ENCODE data around the gene SLC24A3.

Gene SLC24A3

DNA sequence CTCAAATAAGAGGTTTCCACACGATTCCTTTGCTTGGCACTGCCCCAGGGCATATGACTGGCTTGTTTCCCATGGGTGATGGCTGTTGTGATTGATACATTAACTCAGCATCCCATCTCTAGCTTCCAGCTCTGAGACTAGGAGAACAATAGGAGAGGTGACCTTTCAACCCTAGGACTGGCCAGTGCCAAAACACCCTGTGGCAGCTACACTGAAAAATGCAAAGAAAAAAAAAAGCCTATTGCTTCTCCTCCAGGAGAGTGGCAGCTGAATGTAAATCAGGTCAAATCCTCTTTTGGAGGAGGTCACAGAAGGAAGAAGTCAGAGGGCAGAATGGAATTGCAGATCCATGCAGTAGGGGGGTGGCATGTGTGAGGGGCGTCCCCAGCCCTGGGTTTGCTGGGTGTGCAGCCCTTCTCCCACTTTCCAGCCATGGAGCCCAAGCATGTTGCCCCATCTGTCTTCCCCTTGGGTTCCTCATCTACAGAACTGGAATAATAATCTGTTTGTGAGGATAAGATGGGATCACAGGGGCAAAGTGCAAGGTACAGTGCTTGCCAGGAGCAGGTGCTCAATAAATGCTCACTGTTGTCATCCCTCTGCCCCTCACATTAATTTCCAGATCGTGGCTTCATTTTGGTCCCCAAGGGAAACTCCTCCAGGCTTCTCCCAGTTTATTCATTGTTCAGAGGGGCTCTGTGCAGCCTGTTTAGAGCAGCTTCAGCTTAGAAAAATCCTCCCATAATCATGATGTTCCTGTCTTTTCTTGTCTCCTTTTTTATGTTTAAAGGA lies 300.6 kb downstream of the SLC24A3 start:
- DNase-seq: no peak

DNA sequence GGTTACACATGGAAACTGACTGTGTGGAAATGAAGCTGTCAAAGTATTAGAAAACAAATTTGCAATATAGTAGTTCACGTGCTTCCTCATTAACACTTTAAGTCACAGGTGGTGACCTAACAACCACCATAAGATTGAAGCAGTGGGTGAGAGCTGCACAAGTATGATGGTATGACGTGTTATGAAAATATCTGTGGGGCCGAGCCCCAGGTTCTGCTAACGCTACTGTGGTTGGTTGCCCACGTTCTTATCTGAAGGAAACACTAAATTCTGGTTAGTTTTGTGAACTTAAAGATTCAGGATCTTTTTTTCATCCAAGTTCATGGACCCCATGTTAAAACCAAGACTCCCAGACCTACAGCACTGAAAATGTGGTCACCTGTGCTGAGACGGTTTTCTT lies 302.6 kb downstream of the SLC24A3 start:
- DNase-seq: no peak

DNA sequence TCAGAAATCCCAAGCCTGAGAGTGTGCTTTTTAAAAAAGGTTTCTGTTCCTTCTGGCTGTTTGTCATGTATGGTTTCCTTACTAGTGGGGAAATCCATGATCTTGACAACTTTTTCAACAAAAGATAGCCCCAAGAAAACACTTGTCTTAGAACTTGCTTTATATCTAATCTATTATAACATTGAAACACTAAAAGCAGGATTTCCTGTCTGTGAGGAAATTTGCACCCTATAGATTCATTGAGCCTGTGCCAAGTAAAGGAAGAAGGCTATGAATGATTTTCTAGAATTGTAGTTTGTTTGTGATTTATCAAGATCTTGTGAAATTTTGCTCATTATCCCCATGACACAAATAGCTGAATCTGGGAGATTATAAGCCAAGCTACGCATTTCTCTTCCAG lies 307.0 kb downstream of the SLC24A3 start:
- no peak for DNase-seq

DNA sequence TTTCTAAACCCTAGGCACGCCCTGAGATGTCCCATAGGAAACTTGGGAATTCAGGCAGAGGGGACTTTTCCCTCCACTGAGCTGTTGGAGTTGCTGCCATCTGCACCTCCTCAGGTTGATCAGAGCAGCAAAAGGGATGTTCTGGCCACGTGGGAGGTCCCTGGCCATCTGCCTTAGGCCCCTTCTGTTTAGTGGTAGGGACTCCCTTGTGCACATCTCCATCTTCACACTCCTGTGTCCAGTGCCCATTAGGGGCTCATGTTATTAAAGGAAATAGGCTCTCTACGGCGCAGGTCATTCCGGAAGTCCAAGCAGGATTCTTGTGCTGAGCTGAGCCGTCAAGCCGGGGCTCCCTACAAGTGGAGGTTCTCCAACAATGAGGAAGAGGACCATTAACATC lies 307.8 kb downstream of the SLC24A3 start:
- no peak for DNase-seq

DNA sequence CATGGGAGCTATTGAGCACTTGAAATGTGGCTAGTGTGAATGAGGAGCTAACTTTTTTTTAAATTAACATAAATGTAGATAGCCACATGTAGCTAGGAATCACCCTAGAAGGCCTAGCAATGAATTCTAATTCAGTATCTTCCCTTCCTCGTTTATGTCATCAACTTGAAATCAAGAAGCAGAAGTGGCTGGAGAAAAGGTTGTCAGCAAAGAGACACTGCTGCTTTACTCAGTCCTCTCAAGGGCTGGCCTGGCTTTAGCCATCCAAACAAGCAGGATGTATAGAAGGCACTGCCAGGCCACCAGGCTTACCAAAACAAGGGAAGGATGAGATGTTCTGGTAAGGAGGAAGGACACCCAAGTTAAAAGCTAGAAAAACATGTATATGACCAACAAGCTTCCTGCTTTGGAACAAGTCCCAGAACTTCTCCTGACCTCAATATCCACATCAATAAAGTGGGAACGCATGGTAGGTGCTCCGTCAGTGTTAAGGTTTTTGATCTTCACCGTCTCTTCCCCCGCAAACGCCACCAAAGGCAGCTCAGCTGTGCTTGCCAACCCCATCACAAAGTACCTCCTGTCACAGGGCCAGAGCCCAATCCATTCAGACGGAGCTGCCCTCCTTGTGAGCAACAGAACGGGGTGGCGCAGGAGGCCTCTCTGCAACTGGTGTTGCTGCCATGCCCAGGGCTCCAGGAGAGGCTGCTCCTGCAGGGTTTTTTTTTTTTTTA lies 309.8 kb downstream of the SLC24A3 start:
- no peak for DNase-seq

DNA sequence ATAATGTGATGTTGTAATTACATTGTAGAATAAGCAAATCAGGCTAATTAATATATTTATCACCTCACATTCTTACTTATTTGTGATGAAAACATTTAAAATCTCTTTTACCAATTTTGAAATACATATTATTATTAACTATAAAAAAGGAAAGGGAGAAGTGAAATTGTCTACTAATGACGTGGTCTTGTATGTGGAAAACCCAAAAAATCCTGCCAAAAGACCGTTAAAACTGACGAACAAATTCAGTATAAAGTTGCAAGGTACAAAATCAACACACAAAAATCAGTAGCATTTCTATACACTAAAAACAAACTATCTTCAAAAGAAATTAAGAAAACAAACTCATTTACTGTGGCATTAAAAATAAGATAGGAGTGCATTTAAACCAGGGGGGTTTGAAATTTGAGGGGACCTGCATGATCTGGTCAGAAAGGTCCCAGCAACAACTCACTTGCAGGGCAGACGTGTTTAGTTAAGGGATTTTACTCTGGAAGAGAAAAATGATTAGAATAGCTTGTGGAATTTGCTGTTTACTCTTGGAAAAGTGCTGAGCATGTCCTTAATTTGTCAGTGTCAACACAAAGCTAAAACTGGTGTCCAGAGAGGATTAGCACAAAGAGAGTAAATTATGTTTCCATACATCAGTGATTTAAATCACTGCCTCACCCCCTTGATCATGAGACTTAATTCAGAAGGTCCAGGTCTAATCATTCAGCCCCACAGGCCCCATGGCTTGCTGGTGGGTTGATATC lies 310.6 kb downstream of the SLC24A3 start:
- no peak for DNase-seq

DNA sequence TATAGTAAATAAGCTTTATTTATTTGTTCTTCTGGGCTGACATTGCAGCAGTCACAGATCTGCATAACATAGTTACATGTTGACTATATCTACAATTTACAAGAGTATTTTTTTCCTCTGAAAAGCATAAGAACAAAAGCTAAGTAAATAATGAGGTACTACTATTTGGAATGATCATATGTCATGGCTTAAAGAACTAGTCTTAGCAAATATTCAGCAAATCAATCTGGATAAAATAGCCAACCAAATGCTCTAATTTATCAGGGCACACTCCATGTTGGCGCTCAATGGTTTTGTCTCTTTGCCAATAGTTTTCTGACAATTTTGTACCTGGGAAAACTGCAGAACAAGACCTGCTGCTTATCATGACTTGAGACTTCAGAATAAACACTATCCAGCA lies 312.2 kb downstream of the SLC24A3 start:
- DNase-seq: no peak

DNA sequence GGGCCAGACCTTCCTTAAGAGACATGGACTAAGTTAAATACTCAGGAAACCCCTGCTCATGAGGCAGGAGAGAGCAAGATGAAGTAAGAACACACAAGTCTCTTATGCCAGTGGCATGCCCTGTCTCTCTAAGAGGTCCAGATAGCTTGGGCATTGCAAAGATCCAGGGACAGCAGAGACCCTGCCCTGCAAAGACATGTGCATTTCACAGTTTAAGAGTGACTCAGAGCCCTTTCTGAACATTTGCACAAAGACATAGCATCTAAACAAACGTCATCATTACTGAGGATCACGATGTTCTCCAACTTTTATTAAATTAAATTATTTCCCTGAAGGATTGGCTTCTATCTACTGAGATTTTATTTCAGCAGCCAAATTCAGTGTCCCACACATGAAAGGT lies 315.1 kb downstream of the SLC24A3 start:
- DNase-seq: no peak

DNA sequence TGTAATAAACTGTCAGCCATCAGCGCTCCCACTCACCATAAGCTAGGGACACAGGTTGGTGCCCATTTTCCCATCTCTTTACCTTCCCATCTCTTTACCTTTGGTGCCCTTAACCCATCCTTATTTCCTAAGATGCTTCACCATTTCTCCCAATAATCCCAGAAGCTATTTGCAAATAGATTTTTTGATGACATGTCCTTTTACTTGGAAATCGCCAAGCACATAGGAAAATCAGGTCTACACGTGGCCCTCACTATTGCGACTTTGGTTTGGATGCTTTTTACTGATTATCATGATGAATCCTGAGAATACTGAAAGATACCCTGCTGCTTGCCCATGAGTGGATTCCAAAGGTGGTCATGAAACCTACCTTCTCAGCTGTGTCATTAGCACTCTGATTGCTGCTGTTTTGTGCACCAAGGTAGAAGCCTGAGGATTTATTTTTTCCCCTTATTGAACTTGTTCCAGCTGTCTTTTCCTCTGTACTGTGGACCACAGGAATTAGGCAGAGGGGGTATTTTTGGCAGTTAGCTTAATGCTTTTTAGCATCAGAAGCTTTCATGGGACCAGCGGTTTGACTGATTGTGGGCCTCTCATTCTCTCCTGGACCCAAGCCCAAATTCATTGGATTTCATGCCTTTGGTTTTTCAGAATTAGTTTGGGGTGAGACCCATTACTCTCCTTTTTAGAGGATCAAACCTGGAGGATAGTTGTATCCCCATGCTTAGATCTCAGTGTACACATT lies 316.0 kb downstream of the SLC24A3 start:
- DNase-seq: no peak

DNA sequence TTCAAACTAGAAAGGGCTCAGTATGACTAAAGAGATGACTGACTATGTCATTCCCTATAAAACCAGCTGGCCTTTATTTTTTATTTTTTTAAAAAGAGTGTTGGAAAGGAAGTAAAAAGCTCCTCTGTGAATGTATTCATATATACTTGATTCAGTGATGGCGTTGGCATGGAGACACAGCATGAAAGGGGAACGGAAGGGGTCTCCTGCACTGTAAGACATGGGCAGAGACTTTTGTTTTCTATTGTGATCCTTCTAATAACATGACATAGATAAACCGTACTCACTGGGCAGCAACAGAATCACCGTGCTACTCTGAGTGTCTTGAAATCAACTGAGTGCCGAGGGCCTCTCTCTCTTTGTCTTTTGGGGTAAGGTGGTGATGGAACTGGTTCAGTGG lies 317.6 kb downstream of the SLC24A3 start:
- DNase-seq: no peak

DNA sequence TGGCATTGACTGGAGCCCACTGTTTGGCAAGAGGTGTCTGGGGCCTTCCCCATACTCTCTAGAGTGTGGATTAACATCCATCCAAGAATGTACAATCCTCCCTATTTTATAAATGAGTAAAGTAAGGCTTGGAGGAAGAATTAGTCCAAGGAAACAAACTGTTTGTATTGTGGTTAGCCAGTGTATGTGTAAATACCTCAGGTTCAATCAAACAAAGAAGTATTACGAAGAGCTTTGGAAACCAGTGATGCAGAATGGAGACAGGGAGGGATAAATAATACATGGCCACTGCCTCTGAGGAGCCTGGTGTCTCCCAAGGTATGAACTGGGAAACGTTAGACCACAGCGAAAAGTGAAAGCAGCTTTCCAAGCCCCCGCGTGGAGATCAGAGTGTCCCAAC lies 319.0 kb downstream of the SLC24A3 start:
- no peak for DNase-seq

DNA sequence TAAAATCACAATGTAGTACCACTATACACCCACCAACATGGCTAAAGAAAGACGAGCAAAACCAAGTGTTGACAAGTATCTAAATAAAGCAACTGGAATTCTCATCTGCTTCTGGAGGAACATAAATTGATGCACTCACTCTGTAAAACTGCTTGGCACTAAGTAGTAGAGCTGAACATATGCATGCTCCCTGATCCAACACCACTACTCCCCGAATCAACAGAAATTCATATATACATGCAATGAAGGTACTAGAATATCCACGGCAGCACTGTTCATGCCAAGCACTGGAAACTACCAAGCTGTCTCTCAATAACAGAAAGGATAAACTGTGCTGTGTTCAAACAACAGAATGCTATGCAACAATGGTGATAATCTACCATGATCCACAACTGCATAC lies 326.1 kb downstream of the SLC24A3 start:
- DNase-seq: no peak

DNA sequence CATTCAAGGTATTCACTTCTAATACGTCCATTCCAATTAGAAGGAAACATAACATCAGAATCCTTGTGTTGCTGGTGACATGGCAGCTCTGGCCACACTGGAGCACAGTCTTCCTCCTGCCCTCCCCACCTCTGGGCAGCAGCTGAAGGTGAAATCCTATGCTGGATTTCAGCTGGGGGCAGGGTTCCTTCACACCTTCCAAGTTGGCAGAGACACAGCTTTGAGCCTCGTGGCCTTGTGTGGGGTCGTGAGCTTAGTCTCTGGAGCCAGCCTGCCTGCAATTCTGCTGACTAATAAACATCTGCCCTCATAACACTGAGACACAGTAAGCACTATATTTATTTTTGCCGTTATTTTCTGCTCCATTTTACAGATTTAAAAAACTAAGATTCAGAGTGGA lies 326.7 kb downstream of the SLC24A3 start:
- DNase-seq: no peak

DNA sequence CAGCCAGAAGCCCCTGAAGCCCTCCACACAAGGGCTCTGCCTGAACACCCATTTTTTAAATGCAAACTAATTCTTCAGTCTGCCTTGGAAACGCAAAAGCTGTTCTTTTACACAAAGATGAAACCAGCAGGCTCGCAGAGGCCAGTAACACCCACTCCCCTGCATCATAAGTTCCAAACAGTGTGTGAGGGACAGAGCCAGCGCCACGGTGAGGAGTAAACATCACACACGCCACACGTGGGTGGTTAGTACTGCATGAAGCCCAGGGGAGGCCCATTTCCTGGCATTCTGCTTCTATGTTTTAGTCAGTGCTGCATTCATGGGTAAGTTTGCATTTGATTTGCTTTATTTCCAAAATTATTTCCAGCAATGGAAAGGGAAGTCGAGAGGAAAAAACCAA lies 327.9 kb downstream of the SLC24A3 start:
- DNase-seq: peak in 1 of 2 donors; percentile 31

DNA sequence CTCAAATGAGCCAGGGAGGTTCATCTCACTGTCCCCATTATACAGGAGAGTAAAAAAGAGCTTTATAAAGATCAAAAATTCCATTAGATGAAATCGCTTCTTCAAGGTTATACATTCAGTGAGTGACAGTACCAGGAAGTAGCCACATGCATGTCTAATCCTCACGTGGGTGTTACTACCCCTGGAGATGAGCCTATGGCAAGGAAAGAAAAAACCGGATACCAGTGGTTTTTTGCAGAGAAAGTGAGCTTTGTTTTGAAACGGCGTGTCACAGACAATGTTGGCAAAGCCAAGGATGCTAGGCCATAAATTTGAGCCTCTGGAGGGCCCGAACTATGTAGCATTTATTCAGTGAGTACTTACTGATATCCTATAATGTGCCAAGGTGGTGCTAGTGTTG lies 330.7 kb downstream of the SLC24A3 start:
- DNase-seq: no peak

DNA sequence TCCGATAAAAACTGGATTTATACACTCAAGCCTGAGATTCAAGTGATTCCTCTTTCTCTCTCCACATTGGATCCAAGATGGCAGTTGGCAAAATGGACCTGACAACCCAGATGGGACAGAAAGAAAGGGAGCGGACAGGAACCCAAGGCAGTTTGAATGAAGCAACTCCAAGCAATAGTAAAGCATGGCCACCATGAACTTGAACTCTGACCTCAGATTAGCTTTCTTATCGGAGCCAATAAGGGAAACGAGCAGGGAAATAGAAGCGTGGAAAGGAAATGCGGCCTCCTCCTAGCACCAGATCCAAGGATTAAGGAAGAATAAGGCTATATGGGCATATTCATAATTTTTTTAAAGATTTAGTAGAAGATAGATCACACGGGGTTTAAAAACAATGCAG lies 332.2 kb downstream of the SLC24A3 start:
- no peak for DNase-seq

DNA sequence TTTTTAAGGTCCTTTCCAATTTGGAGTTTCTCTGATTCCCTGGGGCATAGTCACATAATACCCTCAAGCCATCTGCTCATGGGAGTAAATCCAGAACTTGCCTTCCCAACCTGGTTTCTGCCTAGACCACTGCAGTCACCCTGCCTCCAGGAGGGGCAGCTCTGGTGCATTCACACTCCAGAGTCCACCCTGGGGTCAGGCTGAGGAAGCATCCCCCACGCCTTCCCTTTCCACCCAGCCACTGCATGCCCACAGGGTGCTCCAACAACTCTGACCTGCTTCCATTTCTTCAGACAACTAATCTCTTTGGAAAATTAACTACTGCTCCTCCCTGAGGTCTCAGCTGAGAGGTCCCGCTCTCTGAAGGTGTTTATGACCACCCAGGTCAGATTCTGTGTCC lies 334.2 kb downstream of the SLC24A3 start:
- no peak for DNase-seq

DNA sequence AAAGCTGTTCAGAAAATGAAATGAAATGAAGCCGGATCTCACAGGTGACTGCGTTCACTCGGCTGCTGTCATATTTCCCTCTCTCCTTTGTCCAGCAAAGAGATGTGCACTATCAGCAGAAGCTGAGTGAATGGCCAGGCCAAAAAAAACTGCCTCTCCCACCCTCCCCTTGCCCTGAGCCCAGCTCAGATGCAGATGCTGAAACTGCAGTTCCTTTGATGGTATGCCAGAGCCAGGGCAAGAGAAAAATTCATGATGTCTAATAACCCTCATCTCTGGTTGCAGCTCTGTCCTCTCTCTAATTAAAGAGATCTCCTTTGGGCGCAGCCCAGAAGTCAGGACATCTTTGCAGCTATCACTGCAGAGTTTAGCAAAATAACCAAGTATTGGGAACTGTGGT lies 335.1 kb downstream of the SLC24A3 start:
- DNase-seq: no peak

DNA sequence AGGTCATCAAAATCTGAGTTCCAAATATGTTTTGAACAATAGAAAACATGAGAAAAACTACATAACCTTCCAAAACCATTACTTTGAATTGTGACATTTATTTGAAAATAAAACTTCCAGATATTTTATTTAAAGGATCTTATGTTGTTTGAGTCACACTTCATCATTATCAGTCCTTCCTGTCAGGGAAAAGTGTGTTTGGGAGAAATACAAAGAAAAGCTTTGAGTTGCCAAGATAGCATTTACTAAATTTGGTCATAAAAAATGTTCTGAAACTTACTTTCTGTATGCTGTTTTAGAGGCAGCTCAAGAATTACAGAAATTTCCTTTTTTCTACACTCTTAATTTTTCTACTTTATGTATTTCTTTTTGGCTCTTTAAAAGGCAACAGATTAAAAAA lies 337.5 kb downstream of the SLC24A3 start:
- no peak for DNase-seq

DNA sequence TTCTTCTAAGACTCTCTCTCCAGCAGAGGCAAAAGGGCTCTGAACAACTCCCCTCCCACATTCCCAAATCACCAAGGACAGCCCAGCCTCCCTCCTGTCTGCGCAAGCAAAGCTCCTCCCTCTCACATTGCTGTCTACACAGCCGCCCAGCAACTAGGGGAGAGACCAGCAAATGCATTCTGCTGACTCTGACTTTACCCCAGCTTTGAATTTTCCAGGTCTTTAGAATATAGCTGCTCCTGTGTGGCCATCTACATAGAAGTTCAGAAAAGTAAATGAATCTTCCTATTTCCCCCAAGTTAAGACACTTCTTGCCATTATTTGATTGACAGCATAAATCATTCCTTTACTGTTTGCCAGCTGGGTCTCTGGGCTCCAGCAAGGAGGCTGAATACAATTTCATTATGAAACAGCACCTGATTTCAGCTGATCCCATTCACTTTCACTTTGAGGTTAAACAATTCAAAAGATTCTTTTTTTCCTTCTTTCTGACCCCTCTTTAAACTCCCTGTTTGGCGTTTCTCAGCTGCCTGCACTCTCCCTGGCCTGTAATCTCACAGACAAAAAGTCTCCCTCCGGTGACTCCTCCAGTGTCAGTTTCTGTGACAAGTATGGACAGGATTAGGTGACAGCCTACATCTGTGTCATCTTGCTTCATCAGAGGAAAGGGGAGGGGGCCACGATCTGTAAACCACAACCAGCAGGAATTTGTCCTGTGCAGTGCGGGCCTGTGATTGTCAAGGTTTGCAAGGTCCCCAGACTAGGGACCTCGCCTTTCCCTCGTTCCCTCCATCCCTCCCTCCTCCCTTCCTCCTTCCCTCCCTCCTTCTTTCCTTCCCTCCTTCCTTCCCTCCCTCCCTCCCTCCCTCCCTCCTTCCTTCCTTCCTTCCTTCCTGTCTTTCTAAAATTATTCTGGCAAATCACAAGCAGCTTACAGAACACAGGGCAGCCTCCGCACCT lies 340.1 kb downstream of the SLC24A3 start:
- DNase-seq: no peak

DNA sequence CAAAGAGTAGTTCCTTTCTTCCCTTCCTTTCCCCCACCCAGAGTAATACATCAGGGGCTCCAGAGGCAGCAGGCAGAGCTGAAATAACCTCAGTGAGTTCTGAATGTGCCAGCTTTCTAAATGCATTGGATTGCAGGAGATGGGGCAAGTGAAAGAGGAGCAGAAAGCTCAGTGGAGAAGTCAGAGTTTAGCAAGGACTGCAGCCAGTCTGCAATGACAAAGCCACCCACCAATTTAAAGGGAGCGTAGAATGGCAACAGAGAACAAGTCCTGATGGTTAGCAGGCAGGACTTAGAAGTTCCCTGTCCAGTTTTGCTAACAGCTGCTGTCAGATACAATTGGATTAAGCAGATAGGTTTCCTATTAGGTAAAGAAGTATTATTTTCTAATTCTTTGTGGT lies 342.2 kb downstream of the SLC24A3 start:
- no peak for DNase-seq

DNA sequence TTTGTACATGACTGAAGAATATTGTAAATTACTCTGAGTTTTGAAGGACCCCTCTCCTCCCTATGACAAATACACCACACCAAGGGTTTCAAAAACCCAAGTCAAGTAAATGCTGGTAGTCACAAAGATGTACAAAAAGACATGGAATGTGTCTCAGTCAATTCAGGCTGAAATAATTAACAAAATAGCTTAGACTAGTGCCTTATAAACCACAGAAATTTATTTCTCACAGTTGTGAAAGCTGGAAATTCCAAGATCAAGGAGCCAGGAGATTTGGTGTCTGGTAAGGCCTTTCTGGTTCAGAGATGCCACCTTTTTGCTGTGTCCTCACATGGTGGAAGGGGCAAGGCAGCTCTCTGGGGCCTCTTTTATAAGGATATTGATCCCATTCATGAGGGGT lies 343.3 kb downstream of the SLC24A3 start:
- no peak for DNase-seq

Measured in stimulated activated CD4-positive, alpha-beta T cell treated with anti-CD3 and anti-CD28 coated beads, Interleukin-2, amount 100 ng/mL, for 48 hours (primary cell).